A673 (cell line): ENCODE measurements around the gene RAC2. TPM values are rescaled to one million over a fixed set of nuclear protein-coding genes. Genes with fewer than 3 reads are reported as not detected.

ENCODE experiments used
- BruUV-seq: library from RNA; stranded (reverse); fragments of 400-500 nt; replicated peaks from 2 replicates; lab custom pipeline; 2021; lab: Mats Ljungman, UMichigan
- CTCF ChIA-PET: fragments of 300-600 bp; sonication (Branson Sonifier 250); formaldehyde crosslinking; loops from one replicate; lab custom pipeline; 2022; ENCODE audit warnings: antibody characterized with exemption; lab: Charles Lee
- POLR2A ChIA-PET: fragments of 300-600 bp; sonication (Branson Sonifier 250); formaldehyde crosslinking; loops from one replicate; lab custom pipeline; 2022; ENCODE audit warnings: antibody characterized with exemption; ENCODE audit not compliant: low non-redundant PET; lab: Charles Lee
- DNase-seq: peaks from one replicate; pipeline ENCODE4 v3.0.0-alpha.2; 2015; ENCODE audit warnings: low spot score
- H3K27ac ChIP-seq: fragments of 200-600 bp; sonication (generic); 2 replicates; pipeline ENCODE4 v1.5.1; 2016; ENCODE audit warnings: mixed run types, low read depth, mild to moderate bottlenecking, mixed read lengths, antibody characterized with exemption, low read length; ENCODE audit not compliant: poor library complexity, severe bottlenecking
- H3K27me3 ChIP-seq: fragments of 200-600 bp; sonication (generic); replicated peaks from 2 replicates; pipeline ENCODE4 v1.6.1; 2017; ENCODE audit warnings: mixed run types, low read depth, mild to moderate bottlenecking, mixed read lengths, antibody characterized with exemption, low read length; ENCODE audit not compliant: insufficient read depth, poor library complexity
- H3K36me3 ChIP-seq: fragments of 200-600 bp; sonication (generic); 2 replicates; pipeline ENCODE4 v1.6.1; 2016; ENCODE audit warnings: mixed run types, mild to moderate bottlenecking, mixed read lengths, antibody characterized with exemption, low read length; ENCODE audit not compliant: insufficient read depth, poor library complexity, severe bottlenecking
- H3K4me1 ChIP-seq: fragments of 200-600 bp; sonication (generic); 2 replicates; pipeline ENCODE4 v1.6.1; 2017; ENCODE audit warnings: mixed run types, mild to moderate bottlenecking, mixed read lengths, antibody characterized with exemption, low read length; ENCODE audit not compliant: insufficient read depth, poor library complexity, severe bottlenecking
- H3K4me3 ChIP-seq: fragments of 200-600 bp; sonication (generic); 2 replicates; pipeline ENCODE4 v1.5.1; 2016; ENCODE audit warnings: low read depth, mixed run types, mild to moderate bottlenecking, mixed read lengths, low read length; ENCODE audit not compliant: poor library complexity, severe bottlenecking
- H3K9me3 ChIP-seq: fragments of 200-600 bp; sonication (generic); 2 replicates; pipeline ENCODE4 v1.6.1; 2016; ENCODE audit warnings: mixed run types, low read depth, mild to moderate bottlenecking, mixed read lengths, antibody characterized with exemption, low read length; ENCODE audit not compliant: poor library complexity, severe bottlenecking
- CTCF ChIP-seq: fragments of 300-800, 200-600 bp; sonication (generic); conservative IDR thresholded peaks from 2 replicates; pipeline ENCODE4 v1.5.1; 2017; ENCODE audit warnings: low read depth, mild to moderate bottlenecking, antibody characterized with exemption, low read length, moderate library complexity, mixed read lengths
- EZH2 ChIP-seq: fragments of 200-600 bp; sonication (generic); IDR thresholded peaks from 2 replicates; pipeline ENCODE4 v1.6.1; 2017; ENCODE audit warnings: borderline replicate concordance, low read depth, mild to moderate bottlenecking, mixed read lengths, antibody characterized with exemption, low read length; ENCODE audit not compliant: poor library complexity, severe bottlenecking
- intact Hi-C: fragments of 100-400 bp; cut with micrococcal nuclease; formaldehyde crosslinking; loops from one replicate; pipeline ENCODE4 v1.10.0; 2022; ENCODE audit not compliant: unreplicated experiment
- total RNA-seq: library from RNA; stranded (reverse); gene quantifications from 2 replicates; pipeline ENCODE4 v1.2.3, GENCODE V29; 2021

RAC2 gene
- total RNA-seq, 1 experiment from 2014 or later: 4.0 TPM

GRCh38 chr22:37249986-37250385 lies 5.9 kb upstream of the RAC2 start:
- Histone ChIP-seq H3K9me3 (no peaks in the 10 kb centered on the region), H3K27ac (no peak overlapping the region), H3K27me3 (no peaks in the 10 kb centered on the region), H3K4me3 (no peak overlapping the region), H3K36me3 (no peaks in the 10 kb centered on the region), H3K4me1 (no peaks in the 10 kb centered on the region)
- TF ChIP-seq CTCF (no peak), EZH2 (no peak)
- no TSS peak for BruUV-seq
- CTCF ChIA-PET: no interaction called here
- POLR2A ChIA-PET: no interaction called here
- no peak for DNase-seq
- intact Hi-C loops: no loop called here

GRCh38 chr22:37248251-37248650 lies 4.2 kb upstream of the RAC2 start:
- Histone ChIP-seq H3K4me1 (peaks cover 11% of the 10 kb centered on the region), H3K27me3 (no peaks in the 10 kb centered on the region), H3K27ac (no peak overlapping the region), H3K36me3 (no peaks in the 10 kb centered on the region), H3K4me3 (no peak overlapping the region), H3K9me3 (no peaks in the 10 kb centered on the region)
- no TSS peak for BruUV-seq
- TF ChIP-seq EZH2 (no peak), CTCF (no peak)
- CTCF ChIA-PET: no interaction called here
- no peak for DNase-seq
- POLR2A ChIA-PET: no interaction called here
- intact Hi-C loops: no loop called here

- no peak overlapping the region for H3K27ac ChIP-seq
- H3K36me3 ChIP-seq: no peaks in the 10 kb centered on the region
- no peak overlapping the region for H3K4me3 ChIP-seq
- POLR2A ChIA-PET: interaction anchor here (0.7 kb wide), 1 partner anchor 50 kb away, joined by 6 read pairs; no protein-coding TSS in a partner anchor
- no TSS peak for BruUV-seq
- no peaks in the 10 kb centered on the region for H3K9me3 ChIP-seq
- TF ChIP-seq EZH2 (no peak), CTCF (no peak)
- CTCF ChIA-PET: interaction anchor here (0.6 kb wide), 1 partner anchor 16 kb away, joined by 10 read pairs; no protein-coding TSS in a partner anchor
- DNase-seq: no peak
- no peaks in the 10 kb centered on the region for H3K27me3 ChIP-seq
- peaks cover 11% of the 10 kb centered on the region for H3K4me1 ChIP-seq
- intact Hi-C loops: no loop called here
Observed at GRCh38 chr22:37245740-37246139, 1.7 kb upstream of the RAC2 start.
